Esophagus muscularis mucosa (tissue), 3 donors: Measurements from ENCODE around the gene DENR.
"Not testable (repeated sequence)": the region's sequence is repeated elsewhere in the genome, so short reads cannot be mapped to it uniquely, and the experiment has no call there.

Experiments
- CTCF ChIP-seq, 3 experiments: fragments of 200-600 bp in 2 of 3; fragments of 450-650 bp in 1 of 3; sonication (generic) in 2 of 3; IDR thresholded peaks; one replicate each; pipeline ENCODE4 v1.5.1; 2017 to 2019; ENCODE audit warnings: antibody characterized with exemption in 3 of 3, mild to moderate bottlenecking in 2 of 3, moderate library complexity in 1 of 3
- EP300 ChIP-seq: sonication (generic); formaldehyde crosslinking; IDR thresholded peaks from one replicate; pipeline ENCODE4 v1.6.1; 2017; ENCODE audit warnings: antibody characterized with exemption

- not testable (repeated sequence) for TF ChIP-seq CTCF (IDR thresholded peaks at IDR 0.05); EP300
Observed at GRCh38 chr12:122715211-122715610, 37.4 kb upstream of the DENR start.
